ENCODE results near the gene ERI3.

ERI3 gene

GRCh38 chr1:44283524-44284173 lies 71.4 kb downstream of the ERI3 start:
- Histone ChIP-seq H3K4me1 (ENCODE audit: insufficient read depth, low read length, severe bottlenecking) (no peaks in the 10 kb centered on the region), H3K27me3 (ENCODE audit: insufficient read depth, low read length) (no peaks in the 10 kb centered on the region), H3K9me2 (ENCODE audit: low read depth, low read length) (no peaks in the 10 kb centered on the region), H3K4me3 (ENCODE audit: low read depth, low read length, poor library complexity, severe bottlenecking) (no peak overlapping the region), H2AFZ (ENCODE audit: low read length) (no peak overlapping the region), H3K27ac (ENCODE audit: low read depth, low read length, poor library complexity, severe bottlenecking) (no peak overlapping the region), H3K9ac (ENCODE audit: low read length) (no peak overlapping the region), H3K9me3 (ENCODE audit: low read length) (no peaks in the 10 kb centered on the region), H4K20me1 (ENCODE audit: insufficient read depth, low read length) (no peaks in the 10 kb centered on the region), H3F3A (ENCODE audit: insufficient read depth, low read length) (no peaks in the 10 kb centered on the region), H3K4me2 (ENCODE audit: low read length) (no peak overlapping the region), H3K36me3 (ENCODE audit: insufficient read depth, low read length) (peaks cover 30% of the 10 kb centered on the region; the same call in 1 of the 2 replicates), H3K79me2 (ENCODE audit: insufficient read depth, low read length) (no peaks in the 10 kb centered on the region)
- no peak for TF ChIP-seq EZH2 (IDR thresholded peaks at IDR 0.05; ENCODE audit: borderline replicate concordance, low read length)
- no peak for TF ChIP-seq CTCF (IDR thresholded peaks at IDR 0.05; ENCODE audit: low read length)

- H3K27ac ChIP-seq (ENCODE audit: low read depth, low read length, poor library complexity, severe bottlenecking): no peak overlapping the region
- no peak overlapping the region for H3K9ac ChIP-seq (ENCODE audit: low read length)
- H3K4me3 ChIP-seq (ENCODE audit: low read depth, low read length, poor library complexity, severe bottlenecking): no peak overlapping the region
- H3K4me2 ChIP-seq (ENCODE audit: low read length): no peak overlapping the region
- no peaks in the 10 kb centered on the region for H3K27me3 ChIP-seq (ENCODE audit: insufficient read depth, low read length)
- no peaks in the 10 kb centered on the region for H3F3A ChIP-seq (ENCODE audit: insufficient read depth, low read length)
- H3K4me1 ChIP-seq (ENCODE audit: insufficient read depth, low read length, severe bottlenecking): no peaks in the 10 kb centered on the region
- H3K9me2 ChIP-seq (ENCODE audit: low read depth, low read length): no peaks in the 10 kb centered on the region
- no peaks in the 10 kb centered on the region for H3K9me3 ChIP-seq (ENCODE audit: low read length)
- no peak overlapping the region for H2AFZ ChIP-seq (ENCODE audit: low read length)
- H3K36me3 ChIP-seq (ENCODE audit: insufficient read depth, low read length): peaks cover 22% of the 10 kb centered on the region; the same call in 1 of the 2 replicates
- no peaks in the 10 kb centered on the region for H3K79me2 ChIP-seq (ENCODE audit: insufficient read depth, low read length)
- H4K20me1 ChIP-seq (ENCODE audit: insufficient read depth, low read length): no peaks in the 10 kb centered on the region
- TF ChIP-seq EZH2 (IDR thresholded peaks at IDR 0.05; ENCODE audit: borderline replicate concordance, low read length) (no peak), CTCF (IDR thresholded peaks at IDR 0.05; ENCODE audit: low read length) (no peak)
Observed at GRCh38 chr1:44282704-44283426, 72.2 kb downstream of the ERI3 start.

GRCh38 chr1:44281962-44282703 lies 72.9 kb downstream of the ERI3 start:
- Histone ChIP-seq H3K9ac (ENCODE audit: low read length) (no peak overlapping the region), H3K4me3 (ENCODE audit: low read depth, low read length, poor library complexity, severe bottlenecking) (no peak overlapping the region), H2AFZ (ENCODE audit: low read length) (no peak overlapping the region), H3K4me2 (ENCODE audit: low read length) (no peak overlapping the region), H4K20me1 (ENCODE audit: insufficient read depth, low read length) (no peaks in the 10 kb centered on the region), H3K9me2 (ENCODE audit: low read depth, low read length) (no peaks in the 10 kb centered on the region), H3K79me2 (ENCODE audit: insufficient read depth, low read length) (no peaks in the 10 kb centered on the region), H3K27me3 (ENCODE audit: insufficient read depth, low read length) (no peaks in the 10 kb centered on the region), H3F3A (ENCODE audit: insufficient read depth, low read length) (no peaks in the 10 kb centered on the region), H3K27ac (ENCODE audit: low read depth, low read length, poor library complexity, severe bottlenecking) (no peak overlapping the region), H3K36me3 (ENCODE audit: insufficient read depth, low read length) (peaks cover 21% of the 10 kb centered on the region; the same call in 1 of the 2 replicates), H3K9me3 (ENCODE audit: low read length) (no peaks in the 10 kb centered on the region), H3K4me1 (ENCODE audit: insufficient read depth, low read length, severe bottlenecking) (no peaks in the 10 kb centered on the region)
- TF ChIP-seq CTCF (IDR thresholded peaks at IDR 0.05; ENCODE audit: low read length) (no peak), EZH2 (IDR thresholded peaks at IDR 0.05; ENCODE audit: borderline replicate concordance, low read length) (no peak)
